Right lobe of liver (tissue), 4 donors: ENCODE measurements around the gene GPAT3.

Experiments used
- CTCF ChIP-seq, 4 donors: fragments of 200-600 bp in 3 of 4; fragments of 450-650 bp in 1 of 4; IDR thresholded peaks; one replicate each; pipeline versions ENCODE4 v1.5.1 to v1.8.0; 2016 to 2022; ENCODE audit warnings: antibody characterized with exemption in 4 of 4, mild to moderate bottlenecking in 2 of 4
- POLR2A ChIP-seq: fragments of 450-650 bp; IDR thresholded peaks from one replicate; pipeline ENCODE4 v1.6.1; 2017; ENCODE audit warnings: antibody characterized with exemption, mild to moderate bottlenecking
- donor health status: DM: no; HTN: no; CAD: no.
- donor health status: DM: no; HTN: no; CAD: no.
- donor health status: DM: no; HTN: yes; CAD: no.

GRCh38 chr4:83489711-83490326, 46.1 kb upstream of the GPAT3 start:
- TF ChIP-seq POLR2A, result no peak
- no peak for TF ChIP-seq CTCF (IDR thresholded peaks at IDR 0.05)
